HG03378 (cell line): ENCODE measurements around the gene KCNE5.
"Not testable (repeated sequence)": the region's sequence is repeated elsewhere in the genome, so short reads cannot be mapped to it uniquely, and the experiment has no call there.

Experiments used
- ATAC-seq: cut with Tn5 transposase; IDR thresholded peaks from one replicate; pipeline ENCODE4 v1.9.1; 2021; ENCODE audit warnings: mild to moderate bottlenecking, moderate library complexity; ENCODE audit not compliant: unreplicated experiment

Gene KCNE5

DNA sequence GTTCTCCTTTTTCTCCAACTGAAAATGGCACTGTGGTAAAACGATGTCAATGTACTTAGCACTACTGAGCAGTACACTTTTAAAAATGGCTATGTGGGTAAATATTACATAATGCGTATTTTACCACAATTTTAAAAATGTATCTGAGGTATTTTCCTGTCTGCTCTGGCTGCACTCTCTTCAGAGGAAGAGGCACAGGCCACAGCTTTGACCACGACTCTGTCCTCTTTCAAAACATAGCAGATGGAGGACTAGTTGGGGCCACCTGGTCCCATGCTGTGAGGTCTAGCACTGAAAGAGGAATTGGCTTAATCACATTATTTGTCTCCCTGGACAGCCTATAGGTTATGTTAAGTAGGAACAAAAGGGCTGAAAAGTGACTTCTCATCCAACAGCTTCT is 5.2 kb downstream of the KCNE5 start:
- ATAC-seq = no peak

DNA sequence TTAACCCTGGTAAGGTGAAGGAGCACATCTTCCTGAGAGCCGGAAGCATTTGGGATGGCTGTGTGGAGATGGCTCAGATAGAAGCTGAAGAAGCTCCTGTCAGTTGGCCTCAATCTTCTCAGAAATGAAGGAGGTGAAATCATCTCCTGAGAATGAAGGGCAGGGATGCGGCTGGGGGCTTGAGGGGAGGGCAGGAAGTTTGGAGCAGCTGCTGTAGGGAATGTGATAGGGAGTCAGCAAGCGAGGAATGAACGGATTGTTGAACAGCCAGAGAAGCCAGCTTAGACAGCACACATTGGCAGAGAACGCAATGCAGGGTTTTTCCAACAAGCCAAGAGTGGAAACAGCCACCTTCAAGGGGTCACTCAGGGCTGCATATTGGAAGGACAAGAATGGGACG is 10.0 kb downstream of the KCNE5 start:
- no peak for ATAC-seq

DNA sequence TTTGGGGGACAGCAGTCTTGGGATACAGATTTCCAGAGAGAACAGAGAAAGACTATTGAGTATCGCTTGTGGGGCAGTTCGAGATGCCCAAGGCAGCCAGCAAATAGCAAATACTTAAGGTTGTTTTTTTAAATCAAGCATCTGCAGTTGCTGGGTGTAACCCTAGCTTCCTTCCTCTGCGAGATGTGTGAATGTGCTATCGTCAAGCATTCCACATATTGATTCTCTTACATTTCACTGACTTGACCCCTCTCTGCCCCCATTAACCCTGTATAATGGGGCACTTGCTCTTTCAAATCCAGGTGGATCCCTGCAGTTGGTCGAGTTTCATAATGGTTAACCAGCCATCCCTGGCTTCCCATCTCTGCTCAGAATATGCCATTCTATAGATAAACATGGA is 23.5 kb downstream of the KCNE5 start:
- no peak for ATAC-seq

DNA sequence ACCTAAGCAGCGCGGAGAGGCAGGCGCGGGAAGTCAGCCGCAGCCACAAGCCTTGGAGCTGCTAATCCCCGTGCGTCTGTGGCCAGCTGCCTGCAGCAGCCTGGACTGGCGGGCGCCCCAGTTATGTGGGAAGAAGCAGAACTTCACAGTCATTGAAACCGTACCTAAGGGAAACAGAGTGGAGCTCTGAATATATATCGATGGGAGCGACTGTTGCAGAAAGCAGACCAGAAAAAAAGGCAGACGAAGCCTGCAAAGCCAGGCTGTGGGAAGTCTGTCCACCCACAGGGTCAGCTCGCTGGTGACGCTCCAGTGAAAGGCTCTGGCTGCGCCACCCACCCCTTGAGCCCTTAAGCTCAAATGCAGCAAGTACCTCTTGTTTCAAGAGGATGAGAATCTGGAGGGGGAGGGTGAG is 24.7 kb downstream of the KCNE5 start:
- no peak for ATAC-seq

DNA sequence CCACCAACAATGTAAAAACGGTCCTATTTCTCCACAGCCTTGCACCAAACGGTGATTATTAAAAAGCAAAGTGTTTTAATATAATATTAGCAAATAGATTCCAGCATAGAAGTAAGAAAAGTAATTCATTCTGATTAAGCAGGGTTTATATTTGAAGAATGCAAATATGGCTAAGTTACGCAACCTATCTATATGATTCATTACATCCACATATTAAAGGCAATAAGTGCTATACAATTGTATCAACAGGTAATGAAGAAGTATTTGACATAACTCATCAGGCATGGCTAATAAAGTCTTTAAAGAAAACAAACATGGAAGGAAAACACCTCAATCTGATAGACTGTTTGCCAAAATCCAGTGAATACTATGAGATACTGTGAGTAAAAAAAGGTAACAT is 29.0 kb downstream of the KCNE5 start:
- ATAC-seq = no peak

DNA sequence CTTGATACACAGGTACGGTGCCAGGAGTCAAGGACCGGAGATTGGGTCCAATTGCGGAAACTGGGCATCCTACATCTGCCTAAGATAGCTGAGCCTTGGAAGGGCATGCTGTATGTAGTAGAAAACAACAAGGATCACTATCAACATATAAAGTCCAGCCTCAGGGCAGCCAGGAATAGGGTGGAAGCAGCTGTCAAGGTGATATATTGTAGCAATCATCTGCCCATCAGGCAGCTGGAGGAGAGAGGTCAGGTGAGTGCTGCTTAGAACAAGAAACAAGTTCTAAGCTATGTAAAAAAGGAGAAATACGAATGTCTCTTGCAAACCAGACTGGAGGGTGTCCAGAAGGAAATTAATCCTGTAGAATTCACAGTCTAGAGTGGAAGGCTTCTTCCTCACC is 34.8 kb downstream of the KCNE5 start:
- no peak for ATAC-seq

DNA sequence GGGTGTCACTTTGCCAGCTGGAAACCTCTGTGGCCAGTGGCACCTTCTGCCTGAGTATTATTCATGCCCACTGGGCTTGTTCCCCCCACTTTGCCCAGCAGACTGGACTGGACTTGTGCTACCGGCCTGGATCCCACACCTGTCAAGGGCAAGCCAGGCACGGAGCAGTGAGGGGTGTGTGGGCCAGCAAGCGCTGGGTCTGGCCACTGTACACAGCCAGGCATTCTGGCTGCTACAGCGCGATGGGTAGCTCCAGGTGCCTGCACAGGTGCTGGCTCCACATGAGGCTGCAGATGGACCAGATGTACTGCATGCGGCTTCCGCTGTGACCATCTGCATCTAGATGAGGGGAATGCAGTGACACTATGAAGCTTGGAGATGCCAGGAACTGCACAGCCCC is 39.5 kb downstream of the KCNE5 start:
- no peak for ATAC-seq

DNA sequence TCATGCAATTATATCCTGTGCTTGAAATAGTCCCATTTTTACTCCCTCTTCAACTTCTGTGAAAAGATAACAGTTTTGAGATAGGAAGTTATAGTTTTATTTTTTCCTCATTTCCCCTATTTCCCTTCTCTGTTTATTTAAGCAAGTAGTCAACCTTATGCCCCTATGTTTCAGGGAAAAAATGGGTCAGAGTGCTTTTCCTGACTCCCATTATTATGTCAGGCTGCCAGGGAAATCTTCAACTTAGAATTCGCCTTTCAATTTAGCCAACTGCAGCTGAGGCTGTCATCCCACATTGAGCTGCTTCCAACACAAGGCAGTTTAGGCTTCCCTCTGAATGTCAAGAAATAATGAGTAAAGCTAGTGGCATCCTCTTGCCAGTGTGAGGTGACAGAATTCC is 46.1 kb downstream of the KCNE5 start:
- no peak for ATAC-seq

DNA sequence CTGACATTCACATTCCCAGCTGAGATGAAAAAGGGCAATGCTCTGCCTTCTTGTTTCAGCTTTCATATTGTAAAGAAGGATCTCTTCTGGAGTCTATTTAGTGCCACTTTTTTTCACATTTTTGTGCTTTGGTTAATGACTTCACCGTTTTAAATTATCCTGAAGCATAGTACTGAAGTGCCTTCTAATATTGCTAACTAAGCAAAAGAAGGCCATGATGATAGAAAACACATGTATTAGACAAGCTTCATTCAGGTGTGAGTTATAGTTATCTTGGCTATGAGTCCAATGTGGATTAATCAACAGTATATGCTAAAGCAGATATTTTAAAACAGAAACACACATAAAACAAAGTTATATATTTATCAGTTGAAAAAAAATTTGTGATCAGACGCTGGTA is 47.9 kb downstream of the KCNE5 start:
- no peak for ATAC-seq

DNA sequence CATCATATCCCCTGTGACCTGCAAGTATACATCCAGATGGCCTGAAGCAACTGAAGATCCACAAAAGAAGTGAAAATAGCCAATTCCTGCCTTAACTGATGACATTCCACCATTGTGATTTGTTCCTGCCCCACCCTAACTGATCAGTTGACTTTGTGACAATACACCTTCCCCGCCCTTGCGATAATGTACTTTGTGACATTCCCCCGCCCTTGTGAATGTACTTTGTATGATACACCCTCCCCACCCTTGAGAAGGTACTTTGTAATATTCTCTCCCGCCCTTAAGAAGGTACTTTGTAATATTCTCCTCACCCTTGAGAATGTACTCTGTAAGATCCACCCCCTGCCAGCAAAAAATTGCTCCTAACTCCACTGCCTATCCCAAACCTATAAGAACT is 48.9 kb downstream of the KCNE5 start:
- ATAC-seq = not testable (repeated sequence)
